Ascending aorta (tissue), 2 donors: ENCODE results near the gene SLC35C1. TPM values are rescaled to one million over a fixed set of nuclear protein-coding genes. Genes with fewer than 3 reads are reported as not detected.
A peak's percentile ranks its signal among the peaks of the same experiment; 100 is the strongest.

Experiments
- DNase-seq, 2 donors: peaks; one replicate each; pipeline ENCODE4 v3.0.0-alpha.2; 2019; ENCODE audit warnings: low spot score in 2 of 2
- H3K27ac ChIP-seq, 2 donors: fragments of 200-600 bp; sonication (generic); one replicate each; pipeline ENCODE4 v1.5.1; 2016 to 2017; ENCODE audit warnings: mild to moderate bottlenecking in 1 of 2
- H3K27me3 ChIP-seq: fragments of 200-600 bp; sonication (generic); one replicate; pipeline ENCODE4 v1.5.1; 2017
- H3K36me3 ChIP-seq, 2 donors: fragments of 200-600 bp; sonication (generic); one replicate each; pipeline ENCODE4 v1.5.1; 2016
- H3K4me1 ChIP-seq, 2 donors: fragments of 200-600 bp; sonication (generic); one replicate each; pipeline ENCODE4 v1.5.1; 2016 to 2017; ENCODE audit warnings: mild to moderate bottlenecking in 1 of 2
- H3K4me3 ChIP-seq, 2 donors: fragments of 200-600 bp; sonication (generic); one replicate each; pipeline ENCODE4 v1.5.1; 2016 to 2017; ENCODE audit warnings: mild to moderate bottlenecking in 1 of 2
- H3K9me3 ChIP-seq, 2 donors: fragments of 200-600 bp; sonication (generic); one replicate each; pipeline ENCODE4 v1.5.1; 2016
- intact Hi-C: fragments of 100-400 bp; cut with DNase I; formaldehyde crosslinking; loops from one replicate; pipeline ENCODE4 v1.15.1; 2023
- total RNA-seq: library from RNA; depleted of rRNA; stranded (reverse); fragments of >200 nt; gene quantifications from one replicate; pipeline ENCODE4 v1.1.0, GENCODE V29; 2016
- TF ChIP-seq, protein P1 (sequence below), 3 experiments: fragments of 200-600 bp in 2 of 3; fragments of 450-650 bp in 1 of 3; sonication (generic) in 2 of 3; IDR thresholded peaks; one replicate each; pipeline ENCODE4 v1.5.1; 2016 to 2019; ENCODE audit warnings: antibody characterized with exemption in 3 of 3, mild to moderate bottlenecking in 1 of 3, moderate library complexity in 1 of 3

SLC35C1 gene
- total RNA-seq, 1 donor from 2014 or later, result 47.7 TPM

GRCh38 chr11:45852712-45853101 is 47.8 kb downstream of the SLC35C1 start:
- Histone ChIP-seq H3K4me1 (peaks cover 33 to 81% of the 10 kb centered on the region in 2 donors), H3K4me3 (peak overlapping the region in 1 of 2 donors; percentile 14), H3K9me3 (no peaks in the 10 kb centered on the region), H3K27me3 (no peaks in the 10 kb centered on the region), H3K27ac (peak overlapping the region; percentile 29 to 40), H3K36me3 (peaks cover 4 to 10% of the 10 kb centered on the region in 2 donors)
- intact Hi-C loops, result no loop called here
- no peak for DNase-seq
- TF ChIP-seq, protein P1, sequence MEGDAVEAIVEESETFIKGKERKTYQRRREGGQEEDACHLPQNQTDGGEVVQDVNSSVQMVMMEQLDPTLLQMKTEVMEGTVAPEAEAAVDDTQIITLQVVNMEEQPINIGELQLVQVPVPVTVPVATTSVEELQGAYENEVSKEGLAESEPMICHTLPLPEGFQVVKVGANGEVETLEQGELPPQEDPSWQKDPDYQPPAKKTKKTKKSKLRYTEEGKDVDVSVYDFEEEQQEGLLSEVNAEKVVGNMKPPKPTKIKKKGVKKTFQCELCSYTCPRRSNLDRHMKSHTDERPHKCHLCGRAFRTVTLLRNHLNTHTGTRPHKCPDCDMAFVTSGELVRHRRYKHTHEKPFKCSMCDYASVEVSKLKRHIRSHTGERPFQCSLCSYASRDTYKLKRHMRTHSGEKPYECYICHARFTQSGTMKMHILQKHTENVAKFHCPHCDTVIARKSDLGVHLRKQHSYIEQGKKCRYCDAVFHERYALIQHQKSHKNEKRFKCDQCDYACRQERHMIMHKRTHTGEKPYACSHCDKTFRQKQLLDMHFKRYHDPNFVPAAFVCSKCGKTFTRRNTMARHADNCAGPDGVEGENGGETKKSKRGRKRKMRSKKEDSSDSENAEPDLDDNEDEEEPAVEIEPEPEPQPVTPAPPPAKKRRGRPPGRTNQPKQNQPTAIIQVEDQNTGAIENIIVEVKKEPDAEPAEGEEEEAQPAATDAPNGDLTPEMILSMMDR (IDR thresholded peaks at IDR 0.05), result peak in 1 of 3 experiments; percentile 17

- Histone ChIP-seq H3K27ac (peak overlapping the region; percentile 78 to 86), H3K4me3 (no peak overlapping the region), H3K4me1 (peaks cover 41 to 89% of the 10 kb centered on the region in 2 donors), H3K9me3 (no peaks in the 10 kb centered on the region), H3K36me3 (peaks cover 4 to 12% of the 10 kb centered on the region in 2 donors), H3K27me3 (no peaks in the 10 kb centered on the region)
- TF ChIP-seq, protein P1 (IDR thresholded peaks at IDR 0.05), result no peak
- DNase-seq, result no peak
- intact Hi-C loops, result no loop called here
Measured at GRCh38 chr11:45853332-45854219, 48.6 kb downstream of the SLC35C1 start.

GRCh38 chr11:45855308-45855707 is 50.4 kb downstream of the SLC35C1 start:
- H3K9me3 ChIP-seq, result no peaks in the 10 kb centered on the region
- TF ChIP-seq, protein P1 (IDR thresholded peaks at IDR 0.05), result no peak

DNA sequence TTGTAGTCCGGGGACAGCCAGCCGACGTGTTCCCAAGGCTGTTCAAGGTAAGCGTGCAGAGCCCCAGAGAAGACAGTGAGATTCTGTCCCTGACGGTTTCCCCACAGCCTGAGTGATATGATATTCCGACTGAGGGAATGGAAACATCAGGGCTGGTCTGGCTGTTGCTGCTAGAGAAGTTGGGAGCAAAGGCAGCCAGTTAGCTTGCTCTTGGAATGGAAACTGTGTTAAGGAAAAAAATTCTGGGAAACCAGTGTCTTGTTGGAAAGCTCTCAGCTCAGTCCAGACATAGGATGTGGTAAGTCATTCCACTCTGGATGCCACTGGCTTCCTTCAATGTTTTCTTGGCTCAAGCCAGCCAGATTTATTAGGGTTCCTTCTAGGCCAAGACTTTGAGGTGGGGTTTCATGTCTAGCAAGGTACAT is 51.1 kb downstream of the SLC35C1 start:
- TF ChIP-seq, protein P1 (IDR thresholded peaks at IDR 0.05), result no peak
- peaks cover 41 to 81% of the 10 kb centered on the region in 2 donors for H3K4me1 ChIP-seq
- peaks cover 10 to 18% of the 10 kb centered on the region in 2 donors for H3K36me3 ChIP-seq
- DNase-seq, result peak in 1 of 2 donors; percentile 66
- no peaks in the 10 kb centered on the region for H3K9me3 ChIP-seq
- intact Hi-C loops, result no loop called here
- no peak overlapping the region for H3K4me3 ChIP-seq
- no peaks in the 10 kb centered on the region for H3K27me3 ChIP-seq
- H3K27ac ChIP-seq, result peak overlapping the region; percentile 78 to 86

More at GRCh38 chr11:45855308-45855707, 50.4 kb downstream of the SLC35C1 start:
- Histone ChIP-seq H3K4me3 (no peak overlapping the region), H3K4me1 (peaks cover 48 to 88% of the 10 kb centered on the region in 2 donors), H3K36me3 (peaks cover 4 to 12% of the 10 kb centered on the region in 2 donors), H3K27me3 (no peaks in the 10 kb centered on the region), H3K27ac (peak overlapping the region; percentile 78 to 86)
- intact Hi-C loops, result no loop called here
- DNase-seq, result no peak

GRCh38 chr11:45857961-45858474 is 53.1 kb downstream of the SLC35C1 start:
- Histone ChIP-seq H3K36me3 (peaks cover 30 to 38% of the 10 kb centered on the region in 2 donors), H3K27ac (peak overlapping the region; percentile 78 to 86), H3K4me3 (no peak overlapping the region), H3K27me3 (no peaks in the 10 kb centered on the region), H3K9me3 (no peaks in the 10 kb centered on the region), H3K4me1 (peaks cover 37 to 67% of the 10 kb centered on the region in 2 donors)
- DNase-seq, result peak; percentile 35 to 85
- TF ChIP-seq, protein P1 (IDR thresholded peaks at IDR 0.05), result no peak
- intact Hi-C loops, result loop anchor here (2.0 kb wide), 1 partner anchor 15 kb away; no protein-coding TSS in a partner anchor
